HS-27A (cell line): ENCODE measurements around the gene CA7.

Experiments
- DNase-seq: peaks from one replicate; pipeline ENCODE4 v3.0.0-alpha.2; 2012; ENCODE audit warnings: low read depth, missing footprints

Gene CA7

DNA sequence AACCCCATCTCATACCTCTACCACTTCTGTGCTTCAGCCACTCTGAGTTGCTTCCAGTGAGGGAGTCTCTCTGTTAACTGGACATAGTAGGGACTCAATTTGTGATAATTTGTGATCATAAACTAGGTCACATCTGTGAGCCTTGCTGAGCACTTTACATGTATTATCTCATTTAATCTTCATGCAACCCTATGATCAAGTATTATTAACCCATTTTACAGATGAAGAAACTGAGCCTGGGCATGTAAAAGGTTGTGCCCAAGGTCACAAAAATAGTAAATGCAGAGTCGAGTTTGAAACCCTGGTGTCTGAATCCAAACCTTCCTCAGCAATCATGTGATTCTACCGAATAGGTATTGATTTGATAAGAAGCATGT is 54.7 kb downstream of the CA7 start:
- DNase-seq, result no peak

DNA sequence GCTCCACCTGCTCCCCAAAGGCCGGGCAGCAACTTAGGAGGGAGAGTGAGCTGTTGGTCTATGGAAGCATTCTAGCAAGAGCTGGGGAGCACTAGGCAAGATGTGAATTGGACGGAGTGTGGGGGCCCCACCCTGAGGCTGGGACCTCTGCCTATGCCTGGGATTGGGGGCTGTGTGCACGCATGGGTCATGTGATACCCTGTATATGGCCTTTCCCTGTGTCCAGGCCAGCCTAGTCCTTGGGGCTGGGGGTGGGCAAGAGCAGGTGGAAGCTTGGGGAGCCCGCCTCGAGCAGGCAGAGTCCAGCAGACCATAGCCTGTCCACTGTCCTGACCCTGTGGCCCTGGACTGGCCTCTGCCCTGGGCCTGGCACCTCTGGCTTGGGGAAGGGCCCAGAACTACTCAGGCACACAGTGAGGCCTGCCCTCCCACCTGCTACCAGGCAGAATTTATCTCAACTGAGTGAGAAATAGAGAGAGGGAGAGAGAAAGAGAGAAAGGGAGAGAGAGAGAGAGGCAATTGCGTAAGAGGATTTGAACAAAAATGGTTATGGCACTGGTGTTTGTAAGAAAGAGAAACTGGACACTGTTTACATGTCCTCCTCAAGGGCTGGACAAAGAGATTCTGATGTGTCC is 55.2 kb downstream of the CA7 start:
- no peak for DNase-seq

DNA sequence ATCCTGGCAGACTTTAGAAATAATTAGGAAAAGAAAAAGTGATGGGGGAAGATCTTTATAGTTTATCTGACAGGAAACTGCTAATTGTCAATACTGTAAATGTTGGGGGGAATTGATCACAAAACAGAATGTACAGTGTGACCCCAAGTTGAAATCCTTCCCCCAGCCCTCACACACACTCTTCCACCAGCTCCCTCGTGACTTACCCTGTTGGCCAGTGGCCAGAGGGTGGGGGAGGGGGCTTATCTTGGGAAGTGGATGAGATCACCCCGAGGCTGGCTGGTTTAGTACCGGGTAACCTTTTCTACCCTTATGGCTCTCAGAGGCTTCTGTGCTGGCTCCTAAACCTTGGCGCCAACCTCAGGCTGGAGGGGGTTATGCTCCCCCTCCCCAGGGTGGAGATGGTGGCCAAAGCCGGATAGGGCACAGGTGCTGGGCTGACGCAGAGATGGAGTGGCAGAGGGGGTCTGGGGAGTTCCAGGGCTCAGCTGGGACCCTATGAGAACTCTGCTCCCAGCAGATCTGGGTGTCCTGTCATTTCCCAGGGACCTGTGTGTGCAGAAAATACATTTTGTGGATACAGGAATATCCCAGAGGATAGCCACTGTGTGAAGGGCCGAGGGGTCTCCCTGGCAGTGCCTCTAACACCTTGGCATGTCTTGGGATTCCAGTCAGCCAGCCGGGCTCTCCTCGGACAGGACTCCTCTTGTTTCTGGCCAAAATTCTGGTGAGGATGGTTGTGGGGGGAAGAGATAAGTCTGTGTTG is 55.9 kb downstream of the CA7 start:
- peak; percentile 66 for DNase-seq

DNA sequence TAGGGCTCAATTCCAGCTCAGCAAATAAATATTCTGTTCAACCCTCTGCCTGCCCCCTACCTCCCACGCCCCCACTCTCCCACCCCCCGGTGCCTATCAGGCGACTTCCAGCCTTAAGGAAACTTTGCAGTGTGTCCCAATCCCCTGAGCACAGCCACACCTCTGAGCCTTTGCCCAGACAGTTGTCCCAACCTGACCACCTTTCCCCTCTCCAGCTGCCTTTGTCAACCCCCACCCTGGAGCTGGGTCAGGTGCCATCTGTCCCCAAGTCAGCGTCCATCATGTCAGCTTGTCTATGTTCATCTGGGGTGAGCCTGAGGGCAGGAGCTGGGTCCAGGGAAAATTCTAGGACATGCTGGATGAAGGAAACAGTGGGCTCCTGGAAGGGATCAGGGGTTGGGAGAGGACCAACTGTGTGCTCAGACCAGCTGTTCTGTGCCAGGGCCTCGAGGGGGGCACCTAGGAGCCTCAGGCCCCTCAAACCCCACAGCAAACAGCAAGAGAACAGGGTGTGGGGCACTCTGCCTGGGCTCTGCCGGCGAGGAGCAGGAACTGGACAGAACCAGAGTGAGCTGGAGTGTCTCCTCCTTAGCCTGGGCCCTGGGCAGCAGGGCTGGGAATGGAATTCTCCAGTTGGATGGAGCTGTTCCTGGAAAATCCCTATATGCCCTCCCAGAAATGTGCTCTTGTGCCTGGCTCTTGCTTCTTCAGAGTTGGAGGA is 56.7 kb downstream of the CA7 start:
- no peak for DNase-seq

DNA sequence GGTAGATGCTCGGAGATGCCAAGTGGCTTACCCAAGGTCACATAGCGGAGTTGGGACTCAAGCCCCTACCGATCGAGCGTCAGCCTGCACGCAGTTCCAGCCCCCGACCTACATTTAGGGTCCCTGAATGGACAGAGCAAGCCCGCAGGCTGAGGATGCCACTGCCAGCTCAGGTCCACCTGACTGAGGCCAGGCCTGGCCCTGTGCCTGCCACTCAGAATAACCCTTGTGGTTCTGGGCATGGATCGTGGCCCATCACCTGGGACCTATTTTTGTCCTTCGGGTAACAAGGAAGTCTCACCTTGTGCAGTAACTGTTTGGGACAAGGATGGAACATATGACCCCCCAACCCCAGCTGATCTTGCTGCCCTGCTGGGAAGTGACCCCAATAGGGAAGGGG is 57.4 kb downstream of the CA7 start:
- no peak for DNase-seq

DNA sequence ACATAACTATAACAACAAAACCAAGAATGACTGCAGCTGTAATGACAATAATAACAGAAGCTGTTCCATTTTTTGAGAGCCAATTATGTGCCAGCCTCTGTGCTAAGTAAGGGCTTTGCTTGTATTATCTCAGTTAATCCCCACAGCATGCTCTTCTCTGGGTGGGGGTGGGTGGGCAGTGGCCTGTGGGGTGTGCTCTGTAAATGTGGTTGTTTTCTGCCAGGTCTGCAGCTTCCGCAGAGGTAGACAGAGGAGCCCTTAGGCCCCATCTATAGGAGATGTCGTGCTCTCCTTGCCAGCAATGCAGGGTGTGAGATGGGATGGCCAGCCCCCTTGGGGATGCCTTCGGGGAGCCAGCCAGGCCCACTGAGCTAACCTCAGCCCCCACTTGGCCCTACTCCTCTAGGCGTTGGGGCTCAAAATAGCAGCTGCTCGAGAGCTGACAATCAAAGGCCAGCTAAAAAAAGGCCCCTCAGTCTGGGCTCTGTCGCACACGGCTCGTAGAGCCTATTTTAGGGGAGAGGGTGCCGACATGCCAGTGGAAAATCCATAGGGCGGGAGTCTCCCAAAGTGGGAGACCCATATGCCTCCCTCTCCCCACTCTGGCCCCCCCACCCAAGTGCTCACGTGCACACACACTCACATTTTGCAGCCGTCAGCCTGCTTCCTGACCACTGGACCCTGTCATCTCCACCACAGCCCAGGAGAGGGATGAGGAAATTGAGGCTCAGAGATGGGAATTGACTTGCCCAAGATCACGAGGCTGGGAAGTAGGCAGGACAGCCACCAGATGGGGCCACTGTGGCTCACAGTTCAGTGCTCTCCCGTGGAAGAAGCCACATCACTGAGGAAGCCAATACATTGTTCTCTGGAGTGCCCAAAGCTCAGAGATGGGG is 58.7 kb downstream of the CA7 start:
- no peak for DNase-seq
